ENCODE results near the gene SERPINB1.
"Not testable (repeated sequence)": the region's sequence is repeated elsewhere in the genome, so short reads cannot be mapped to it uniquely, and the experiment has no call there.

SERPINB1 gene

GRCh38 chr6:2841264-2842138, at the start of gene SERPINB1:
SERPINB1 (minus strand) TSS chr6:2841863; CDS start chr6:2840586, 1,277 bp downstream.
- peak; percentile 71 for DNase-seq (ENCODE audit: low read depth)

GRCh38 chr6:2890976-2891767, 49.5 kb upstream of the SERPINB1 start:
- DNase-seq (ENCODE audit: low read depth): no peak

GRCh38 chr6:2885967-2886735, 44.5 kb upstream of the SERPINB1 start:
- no peak for DNase-seq (ENCODE audit: low read depth)

GRCh38 chr6:2884804-2885203, 43.1 kb upstream of the SERPINB1 start:
- no peak for DNase-seq (ENCODE audit: low read depth)

- no peak for DNase-seq (ENCODE audit: low read depth)
Measured at GRCh38 chr6:2883673-2884072, 42.0 kb upstream of the SERPINB1 start.

GRCh38 chr6:2881423-2881822, 39.8 kb upstream of the SERPINB1 start:
- DNase-seq (ENCODE audit: low read depth): no peak

- DNase-seq (ENCODE audit: low read depth): not testable (repeated sequence)
Measured at GRCh38 chr6:2880156-2880555, 38.5 kb upstream of the SERPINB1 start.

GRCh38 chr6:2877960-2878359, 36.3 kb upstream of the SERPINB1 start:
- no peak for DNase-seq (ENCODE audit: low read depth)

- no peak for DNase-seq (ENCODE audit: low read depth)
Measured at GRCh38 chr6:2877057-2877882, 35.6 kb upstream of the SERPINB1 start.

GRCh38 chr6:2876210-2877056, 34.8 kb upstream of the SERPINB1 start:
- DNase-seq (ENCODE audit: low read depth): no peak

GRCh38 chr6:2875359-2876191, 33.9 kb upstream of the SERPINB1 start:
- DNase-seq (ENCODE audit: low read depth): peak; percentile 33

GRCh38 chr6:2873643-2874042, 32.0 kb upstream of the SERPINB1 start:
- no peak for DNase-seq (ENCODE audit: low read depth)

- no peak for DNase-seq (ENCODE audit: low read depth)
Measured at GRCh38 chr6:2872423-2873358, 31.0 kb upstream of the SERPINB1 start.

GRCh38 chr6:2871953-2872352, 30.3 kb upstream of the SERPINB1 start:
- DNase-seq (ENCODE audit: low read depth): no peak

GRCh38 chr6:2871102-2871501, 29.4 kb upstream of the SERPINB1 start:
- no peak for DNase-seq (ENCODE audit: low read depth)

GRCh38 chr6:2870046-2870636, 28.5 kb upstream of the SERPINB1 start:
- DNase-seq (ENCODE audit: low read depth): no peak

GRCh38 chr6:2868637-2869036, 27.0 kb upstream of the SERPINB1 start:
- no peak for DNase-seq (ENCODE audit: low read depth)

Measured in stimulated activated CD4-positive, alpha-beta T cell treated with anti-CD3 and anti-CD28 coated beads, Interleukin-2, amount 100 ng/mL, for 4 hours (primary cell).